ENCODE results near the gene LYST.
"Not testable (repeated sequence)": the region's sequence is repeated elsewhere in the genome, so short reads cannot be mapped to it uniquely, and the experiment has no call there.

LYST gene

DNA sequence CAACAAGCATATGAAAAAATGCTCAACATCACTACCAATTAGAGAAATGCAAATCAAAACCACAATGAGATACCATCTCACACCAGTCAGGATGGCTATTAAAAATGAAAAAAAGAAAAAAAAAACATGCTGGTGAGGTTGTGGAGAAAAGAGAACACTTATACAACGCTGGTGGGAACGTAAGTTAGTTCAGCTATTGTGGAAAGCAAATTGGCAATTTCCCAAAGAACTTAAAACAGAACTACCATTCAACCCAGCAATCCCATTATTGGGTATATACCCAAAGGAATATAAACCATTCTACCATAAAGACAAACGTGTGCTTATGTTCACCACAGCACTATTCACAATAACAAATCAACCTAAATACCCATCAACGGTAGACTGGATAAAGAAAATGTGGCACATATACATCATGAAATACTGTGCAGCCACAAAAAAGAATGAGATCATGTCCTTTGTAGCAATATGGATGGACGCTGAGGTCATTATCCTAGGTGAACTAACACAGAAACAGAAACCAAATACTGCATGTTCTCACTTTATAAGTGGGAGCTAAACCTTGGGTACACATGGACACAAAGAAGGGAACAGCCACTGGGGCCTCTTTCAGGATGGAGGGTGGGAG is 49.5 kb downstream of the LYST start:
- DNase-seq, result no peak

DNA sequence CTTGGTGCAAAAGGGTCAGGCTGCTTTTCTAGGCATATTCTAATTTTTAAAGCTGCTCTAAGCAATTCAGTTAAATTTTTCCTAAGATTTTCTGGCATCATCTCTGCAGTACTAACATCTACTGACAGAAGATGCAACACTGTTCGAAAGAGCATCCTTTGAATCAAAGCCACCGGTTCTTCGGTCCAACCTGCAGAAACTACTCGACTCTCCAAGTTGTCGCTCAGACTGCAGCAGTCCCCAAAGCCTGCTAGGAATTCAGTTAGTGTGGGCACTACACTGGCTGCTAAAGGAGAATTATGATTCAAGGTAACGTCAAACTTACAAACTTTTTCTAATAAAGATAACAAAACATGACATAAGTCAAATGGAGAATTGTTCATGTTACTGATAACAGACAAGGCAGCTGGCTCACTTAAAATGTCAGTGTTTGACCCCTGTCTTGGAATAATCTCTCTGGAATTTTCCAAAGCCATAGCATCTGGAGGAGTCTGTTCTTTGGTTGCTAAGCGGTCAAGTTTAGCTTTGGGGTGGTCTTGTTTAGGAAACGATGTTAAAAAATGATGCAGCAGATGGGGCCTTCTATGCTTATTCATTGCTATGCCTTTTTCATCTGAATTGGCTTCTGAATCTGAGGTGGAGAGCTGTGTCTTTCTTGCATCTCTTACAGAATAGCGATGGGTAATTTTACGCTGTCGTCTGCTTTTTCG is 56.9 kb downstream of the LYST start:
- no peak for DNase-seq

DNA sequence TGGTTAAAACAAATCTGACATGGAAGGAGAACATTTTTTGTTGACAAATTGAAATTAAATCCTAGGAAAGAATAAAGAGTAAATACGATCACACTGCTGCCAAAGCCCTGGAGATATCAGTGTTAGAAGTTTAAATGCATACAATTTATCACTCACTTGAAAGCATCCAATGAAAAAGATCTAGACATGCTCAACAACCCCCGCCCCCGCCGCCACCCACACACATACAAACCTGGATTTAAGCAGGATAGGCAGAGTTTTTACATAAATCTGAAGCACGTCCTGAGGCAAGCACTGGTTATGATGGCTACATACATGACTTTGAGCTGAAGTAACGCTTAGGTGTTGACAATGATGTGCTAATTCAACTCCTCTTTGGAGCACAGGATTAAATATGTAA is 58.5 kb downstream of the LYST start:
- no peak for DNase-seq

DNA sequence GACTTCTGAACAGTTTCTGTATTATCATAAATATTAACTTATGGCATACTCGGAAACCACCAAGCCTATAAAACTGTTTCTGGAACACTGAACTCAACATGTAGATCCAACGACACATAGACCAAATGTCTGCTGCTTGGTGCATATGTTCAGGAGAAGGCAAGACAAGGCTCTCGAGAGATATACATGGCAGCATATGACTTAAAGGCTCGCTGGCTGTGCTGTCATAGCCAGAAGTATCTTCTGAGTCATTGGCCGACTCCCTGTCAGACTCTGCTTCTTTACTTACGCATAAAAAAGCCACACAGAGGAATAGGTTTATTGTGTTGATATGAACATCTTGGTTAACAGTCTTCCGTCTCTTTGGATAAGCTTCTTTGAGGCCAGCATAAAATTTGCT is 60.6 kb downstream of the LYST start:
- no peak for DNase-seq

DNA sequence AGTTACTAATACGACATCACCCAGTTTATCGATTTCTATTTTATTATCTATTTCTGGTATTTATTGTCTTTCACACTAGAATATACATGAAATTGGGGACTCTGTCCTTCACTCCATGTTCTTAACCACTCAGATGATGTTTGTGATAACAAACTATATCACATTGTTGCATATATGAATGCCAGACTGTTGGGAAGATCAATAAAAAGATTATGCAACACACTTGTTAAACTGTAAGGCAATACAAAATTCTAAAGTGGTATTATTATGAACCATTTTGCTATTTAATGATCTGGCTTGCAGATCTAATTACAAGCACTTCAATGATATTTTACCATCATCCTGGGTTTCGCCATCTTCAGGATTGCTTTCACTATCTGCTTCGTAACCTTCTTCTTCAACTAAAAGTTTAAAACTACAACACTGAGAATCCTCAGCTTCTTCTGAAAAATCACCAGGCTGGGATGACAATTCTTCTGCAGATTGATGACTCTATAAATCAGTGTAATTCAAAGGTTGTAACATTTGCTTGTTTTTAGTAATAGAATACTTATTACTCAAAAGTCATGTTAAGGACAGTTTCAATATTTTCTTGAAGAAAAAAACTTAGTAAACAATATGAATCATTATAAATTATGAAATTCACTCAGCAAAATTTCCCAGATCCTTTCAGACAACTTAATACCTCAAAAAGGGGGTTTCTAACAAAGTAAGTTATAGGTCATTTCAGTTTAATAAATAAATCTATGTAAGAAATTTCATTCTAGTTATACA is 63.9 kb downstream of the LYST start:
- DNase-seq, result no peak

DNA sequence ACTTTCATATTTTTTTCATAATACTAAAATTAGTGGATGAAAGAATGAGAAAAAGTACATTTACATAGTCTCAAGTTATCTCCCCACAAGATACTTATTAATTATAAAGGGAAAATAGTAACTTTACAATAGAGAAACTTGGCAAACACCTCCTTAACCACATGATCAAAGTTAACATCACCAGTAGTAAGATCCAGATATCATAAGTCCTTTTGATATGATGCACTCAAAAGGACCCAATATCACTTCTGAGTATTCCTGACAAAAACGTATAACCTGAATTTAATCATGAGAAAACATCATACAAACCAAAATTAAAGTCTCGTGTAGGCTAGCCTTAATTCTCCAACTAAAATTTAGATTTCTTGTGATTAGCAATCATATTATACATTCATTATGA is 67.4 kb downstream of the LYST start:
- no peak for DNase-seq

DNA sequence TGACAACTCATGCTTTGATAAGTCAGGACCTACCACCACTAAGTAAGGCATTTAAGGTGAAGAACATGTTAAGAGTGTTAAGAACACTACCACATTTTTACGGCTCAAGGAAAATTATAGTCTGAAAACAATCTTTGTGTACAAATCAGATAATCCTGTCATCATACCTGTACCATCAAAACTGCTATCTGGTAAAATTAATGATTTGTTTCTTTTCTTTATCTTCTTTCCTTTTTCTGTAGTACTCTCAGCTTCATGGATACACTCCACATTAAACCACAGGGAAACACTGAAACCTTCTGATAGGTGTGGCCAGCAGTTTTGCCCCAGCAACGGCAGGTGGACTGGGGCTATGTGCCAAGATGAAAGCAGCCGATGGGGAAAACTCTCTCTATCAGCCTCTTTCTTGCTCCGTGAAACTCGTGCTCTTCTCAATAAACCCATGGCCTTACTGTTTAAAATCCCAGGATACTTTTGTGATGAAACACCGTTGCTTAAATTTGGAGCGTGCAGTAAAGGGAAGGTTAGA is 75.1 kb downstream of the LYST start:
- no peak for DNase-seq

DNA sequence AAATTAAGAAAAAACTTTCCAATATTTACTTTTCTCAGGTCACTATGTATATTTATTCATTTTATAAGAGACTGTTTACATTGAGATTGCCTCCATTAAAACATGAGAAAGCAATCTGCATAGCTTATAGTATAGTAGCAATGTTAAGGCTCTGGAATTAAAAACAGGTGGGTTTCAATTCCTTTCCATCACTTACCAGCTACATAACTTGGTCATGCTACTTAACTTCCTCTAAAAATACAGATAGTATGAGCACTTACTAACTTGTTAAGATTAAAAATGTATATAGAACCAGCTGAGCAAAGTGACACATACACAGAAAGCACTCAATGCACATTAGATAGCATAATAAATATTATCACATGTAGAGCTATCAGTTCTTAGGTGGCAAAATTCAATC is 76.6 kb downstream of the LYST start:
- DNase-seq, result no peak

DNA sequence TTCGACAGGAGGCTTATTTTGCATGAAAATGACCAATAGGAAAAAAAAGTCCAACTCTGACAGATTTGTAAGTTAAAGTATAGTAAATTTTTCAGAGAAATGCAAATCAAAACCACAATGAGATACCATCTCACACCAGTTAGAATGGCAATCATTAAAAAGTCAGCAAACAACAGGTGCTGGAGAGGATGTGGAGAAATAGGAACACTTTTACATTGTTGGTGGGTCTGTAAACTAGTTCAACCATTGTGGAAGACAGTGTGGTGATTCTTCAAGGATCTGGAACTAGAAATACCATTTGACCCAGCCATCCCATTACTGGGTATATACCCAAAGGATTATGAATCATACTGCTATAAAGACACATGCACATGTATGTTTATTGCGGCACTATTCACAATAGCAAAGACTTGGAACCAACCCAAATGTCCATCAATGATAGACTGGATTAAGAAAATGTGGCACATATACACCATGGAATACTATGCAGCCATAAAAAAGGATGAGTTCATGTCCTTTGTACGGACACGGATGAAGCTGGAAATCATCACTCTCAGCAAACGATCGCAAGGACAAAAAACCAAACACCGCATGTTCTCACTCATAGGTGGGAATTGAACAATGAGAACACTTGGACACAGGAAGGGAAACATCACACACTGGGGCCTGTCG is 80.3 kb downstream of the LYST start:
- DNase-seq, result not testable (repeated sequence)

DNA sequence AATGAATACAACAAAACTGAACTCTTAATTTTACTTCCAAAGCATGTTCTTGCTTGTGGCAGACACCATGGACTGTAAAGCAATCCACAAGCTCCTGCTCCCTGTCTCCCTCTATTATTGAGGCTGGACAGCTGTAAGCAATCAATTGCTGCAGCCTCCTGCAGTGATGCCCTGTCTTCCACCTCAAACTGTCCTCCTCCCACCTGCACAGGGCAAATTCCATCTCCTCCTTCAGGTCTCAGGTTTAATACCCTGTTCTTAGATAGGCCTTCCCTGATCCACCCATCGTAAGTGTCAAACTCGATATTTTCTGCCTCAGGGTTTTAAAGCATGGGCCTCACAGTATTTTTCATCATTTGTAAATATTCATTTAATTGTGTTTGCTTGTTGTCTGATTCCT is 81.8 kb downstream of the LYST start:
- DNase-seq, result no peak

DNA sequence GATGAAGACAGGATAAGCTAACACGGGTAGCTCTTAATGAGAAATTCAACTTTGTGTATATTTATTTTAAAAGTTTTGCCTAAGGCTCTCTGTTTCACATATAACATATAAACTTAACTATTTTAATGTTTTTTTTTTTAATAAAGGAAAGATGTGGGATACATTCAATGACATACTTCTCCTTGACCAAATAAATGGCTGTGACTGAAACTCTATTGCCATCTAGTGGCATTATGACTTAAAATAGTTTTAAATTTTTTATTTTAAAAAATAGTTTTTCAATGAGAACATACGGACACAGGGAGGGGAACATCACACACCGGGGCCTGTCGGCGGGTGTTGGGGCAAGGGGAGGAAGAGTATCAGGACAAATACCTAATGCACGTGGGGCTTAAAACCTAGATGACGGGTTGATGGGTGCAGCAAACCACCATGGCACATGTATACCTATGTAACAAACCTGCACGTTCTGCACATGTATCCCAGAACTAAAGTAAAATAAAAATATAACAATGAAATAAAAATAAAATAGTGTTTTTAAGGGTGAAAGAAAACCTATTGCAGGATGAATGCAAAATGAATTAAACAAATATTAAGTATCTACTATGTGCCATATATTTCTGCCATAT is 83.4 kb downstream of the LYST start:
- DNase-seq, result no peak

DNA sequence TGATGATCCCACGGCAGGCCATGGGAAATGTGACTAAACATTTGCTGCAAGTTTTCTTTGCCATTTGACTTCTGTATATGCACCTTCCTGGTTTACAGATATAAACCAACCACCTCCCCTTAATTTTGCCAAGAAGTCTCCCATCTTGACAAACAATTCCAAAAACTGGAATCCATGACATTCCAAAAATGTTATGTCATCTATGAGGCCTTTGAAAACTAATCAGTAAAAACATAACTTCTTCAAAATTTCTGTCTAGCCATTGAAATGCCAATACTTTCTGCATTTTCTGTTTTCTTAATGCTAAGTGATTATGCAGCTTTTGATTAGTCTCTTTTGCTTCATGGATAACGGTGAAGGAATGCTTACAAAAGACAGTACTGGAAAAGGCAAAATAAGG is 84.1 kb downstream of the LYST start:
- no peak for DNase-seq

DNA sequence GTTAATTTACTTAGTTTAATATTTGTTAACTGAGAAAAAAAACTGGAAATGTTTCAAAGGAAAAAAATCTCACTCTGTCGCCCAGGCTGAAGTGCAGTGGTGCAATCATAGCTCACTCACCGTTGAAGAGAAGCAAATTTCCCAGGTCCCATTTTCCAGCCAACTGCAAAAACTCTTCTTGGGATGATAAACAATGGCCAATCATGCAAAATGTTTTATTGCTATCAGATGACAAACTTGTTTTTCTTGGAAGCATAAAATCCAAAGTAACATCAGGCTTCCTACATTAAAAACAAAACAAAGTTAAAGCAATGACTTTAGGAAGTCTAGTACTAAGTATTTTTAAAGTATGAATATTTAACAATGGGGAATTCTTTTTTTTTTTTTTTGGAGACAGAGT is 84.9 kb downstream of the LYST start:
- DNase-seq, result no peak

DNA sequence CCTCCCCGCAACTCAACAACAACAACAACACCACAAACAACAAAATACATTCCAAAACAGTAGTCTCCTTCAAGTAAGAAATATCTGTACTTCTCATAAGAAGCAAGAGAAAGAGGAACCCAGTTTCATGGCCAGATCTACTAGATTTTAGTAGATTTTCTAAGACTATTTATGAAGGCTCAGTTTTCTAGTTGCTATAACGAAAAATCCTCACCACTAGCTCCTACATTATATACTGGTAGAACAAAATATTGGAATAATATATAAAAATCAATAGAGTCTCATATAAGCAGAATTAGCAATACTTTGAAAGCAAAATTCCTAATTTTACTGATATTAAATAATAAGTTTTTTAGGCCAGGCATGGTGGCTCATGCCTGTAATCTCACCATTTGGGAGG is 86.9 kb downstream of the LYST start:
- DNase-seq, result no peak

DNA sequence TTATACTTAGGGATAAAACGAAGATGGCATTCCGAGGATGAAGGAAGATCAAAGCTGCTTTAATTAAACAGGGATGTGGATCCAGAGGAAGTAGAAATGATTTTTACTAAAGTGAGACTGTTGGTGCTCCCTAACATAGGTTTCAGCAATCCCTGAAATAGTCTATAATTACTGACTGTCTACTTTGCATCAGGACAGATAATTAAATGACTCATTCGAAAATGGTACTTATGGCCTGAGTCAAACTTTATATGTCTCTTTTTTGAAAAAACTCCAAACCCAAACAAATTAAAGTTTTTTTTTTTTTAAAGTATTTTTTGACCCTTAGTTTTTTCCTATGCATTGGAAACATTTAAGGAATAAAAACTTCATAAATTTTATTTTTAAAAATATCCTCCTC is 90.3 kb downstream of the LYST start:
- no peak for DNase-seq

DNA sequence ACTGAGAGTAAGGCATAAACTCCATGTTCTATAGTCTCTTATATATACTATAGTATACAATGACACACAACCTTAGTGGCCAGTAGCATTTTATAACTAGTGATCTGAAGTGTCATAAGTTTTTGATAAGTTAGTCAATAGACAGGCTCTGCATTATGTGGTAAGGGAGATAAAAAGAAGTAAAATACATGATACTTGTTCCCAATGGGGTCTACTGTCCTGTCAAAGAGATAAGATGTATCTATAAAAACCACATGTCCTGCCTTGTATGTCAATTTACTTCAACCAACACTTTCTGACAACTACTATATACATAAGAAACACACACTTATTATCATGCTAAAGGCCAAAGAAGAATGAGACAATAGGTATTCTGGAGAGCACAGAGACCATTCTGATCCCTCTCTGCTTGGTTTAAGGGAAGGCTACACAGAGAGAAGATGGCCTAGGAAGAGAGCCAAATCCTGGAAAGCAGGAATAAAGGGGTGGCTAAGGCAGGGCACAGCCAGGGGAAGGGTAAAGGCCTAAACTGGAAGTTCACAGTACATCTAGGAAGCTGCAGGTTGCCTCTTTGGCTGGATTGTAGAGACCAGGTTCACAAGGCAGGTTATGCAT is 91.4 kb downstream of the LYST start:
- no peak for DNase-seq

DNA sequence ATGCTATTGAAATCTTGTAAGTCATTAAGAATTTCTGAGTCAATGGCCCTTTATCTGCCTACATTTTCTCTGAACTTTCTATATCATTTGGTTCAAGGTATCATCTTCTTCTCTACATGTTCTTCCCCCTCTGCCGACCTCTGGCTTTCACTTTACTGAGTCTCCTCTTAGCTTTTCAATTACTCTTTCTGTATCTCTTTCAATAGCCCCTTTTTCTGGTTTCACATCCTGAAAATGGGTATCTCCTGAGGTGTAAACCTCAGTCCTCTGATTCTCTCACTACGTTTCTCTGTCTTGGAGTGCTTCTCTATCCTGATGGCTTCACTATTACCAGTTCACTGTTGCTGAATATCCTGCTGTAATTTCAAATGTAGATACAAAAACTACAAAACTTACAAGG is 98.9 kb downstream of the LYST start:
- no peak for DNase-seq

DNA sequence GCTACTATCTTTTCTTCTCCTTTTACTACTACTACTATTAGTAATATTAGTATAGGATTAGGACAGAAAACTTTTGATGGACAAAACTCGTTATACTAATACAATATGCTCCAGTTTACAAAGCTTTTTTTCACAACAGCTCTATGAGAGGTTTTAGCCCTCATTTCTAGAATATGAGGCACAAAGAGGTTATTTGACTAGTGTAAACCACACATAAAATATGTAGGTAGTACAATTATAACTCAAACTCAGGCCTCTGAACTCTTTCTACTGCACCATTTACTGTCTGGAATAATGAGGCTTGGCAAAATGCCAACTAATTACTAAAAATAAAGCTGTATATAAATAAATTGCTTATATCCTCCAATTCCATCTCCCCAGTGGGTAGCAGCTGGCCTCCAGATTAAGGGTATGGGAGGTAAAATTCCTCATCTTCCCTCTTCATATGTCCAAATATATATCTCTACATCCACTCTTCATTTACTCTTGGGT is 99.9 kb downstream of the LYST start:
- no peak for DNase-seq

DNA sequence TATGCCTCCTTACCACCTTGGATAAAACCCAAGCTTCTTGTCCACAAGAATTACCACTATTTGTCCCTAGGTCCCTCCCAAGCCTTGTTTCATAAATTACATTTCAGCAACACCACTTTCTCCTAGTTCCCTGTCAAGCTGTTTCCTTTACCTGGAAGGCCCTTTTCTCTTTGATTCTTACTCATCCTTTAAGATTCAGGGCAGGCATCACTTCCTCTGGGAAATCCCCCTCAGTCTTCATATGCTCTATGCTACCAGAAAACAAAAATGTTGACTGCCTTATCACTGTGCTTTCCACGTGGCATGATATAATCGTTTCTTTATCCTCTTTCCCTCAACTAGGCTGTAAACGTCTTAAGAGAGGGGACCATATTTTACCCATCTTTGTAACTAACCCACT is 102.7 kb downstream of the LYST start:
- DNase-seq, result no peak

DNA sequence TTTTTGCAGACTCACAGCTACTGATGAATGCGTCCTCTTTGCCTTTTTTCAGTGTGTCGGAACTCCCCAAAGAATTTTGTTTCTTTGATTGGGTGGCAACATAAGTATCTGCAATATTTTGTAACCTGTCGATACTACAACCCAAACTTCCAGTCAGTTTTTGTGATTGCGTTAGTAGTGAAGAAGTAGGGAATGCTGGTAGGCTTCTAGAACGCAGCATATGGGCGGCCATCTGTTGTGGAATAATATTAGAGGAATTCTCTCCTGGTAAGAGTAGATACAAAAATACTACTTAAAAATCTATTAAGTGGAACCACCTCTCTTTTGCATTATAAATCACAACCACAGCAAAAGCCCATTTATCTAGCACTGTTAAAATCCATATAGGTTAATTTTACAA is 107.4 kb downstream of the LYST start:
- DNase-seq, result no peak

DNA sequence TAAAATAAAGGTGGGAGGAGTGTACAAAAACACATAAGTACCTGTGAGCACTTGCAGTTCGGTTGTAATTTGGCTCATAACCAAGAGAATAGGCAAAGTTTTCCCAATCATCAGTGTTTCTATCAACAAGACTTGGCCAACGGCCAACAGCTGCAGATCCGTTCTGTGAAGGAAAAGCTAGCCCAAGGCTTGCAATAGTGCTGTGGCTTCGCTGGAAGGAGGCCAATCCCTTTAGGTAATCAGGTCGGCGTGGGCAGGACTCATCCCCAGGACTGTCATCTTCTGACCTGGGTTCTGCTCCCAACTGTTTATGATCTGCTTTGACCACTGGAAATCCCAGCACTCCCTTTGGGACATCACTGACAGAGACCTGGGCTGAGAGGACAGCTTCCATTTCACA is 107.8 kb downstream of the LYST start:
- DNase-seq, result no peak

DNA sequence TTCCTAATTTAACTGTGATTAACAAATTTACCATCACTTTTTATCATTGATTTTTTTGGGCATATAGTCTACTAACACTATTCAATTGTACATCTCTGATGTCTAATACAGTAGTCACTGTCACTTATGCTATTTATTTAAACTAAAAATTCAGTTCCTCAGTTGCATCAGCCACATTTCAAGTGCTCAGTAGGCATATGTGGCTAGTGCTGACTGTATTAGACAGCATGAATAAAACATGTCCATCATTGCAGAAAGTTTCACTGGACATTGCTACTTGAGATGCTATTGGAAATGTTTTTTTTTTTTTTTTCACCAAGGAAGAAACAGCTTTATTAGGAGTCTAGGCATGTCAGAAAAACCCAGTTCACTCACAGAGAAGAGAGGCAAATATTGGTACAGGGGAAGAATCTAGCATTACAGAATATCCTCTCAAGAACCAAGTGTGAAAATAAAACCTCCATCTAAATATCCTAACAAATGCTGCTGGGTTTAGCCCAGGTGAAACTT is 109.1 kb downstream of the LYST start:
- no peak for DNase-seq
